K562 (cell line): Measurements from ENCODE around the gene TSGA10. TPM values are rescaled to one million over a fixed set of nuclear protein-coding genes. Genes with fewer than 3 reads are reported as not detected.

Experiments used
- ATF7 ChIP-seq: fragments of 450-650 bp; IDR thresholded peaks from 2 replicates; pipeline ENCODE4 v1.7.1; 2014; ENCODE audit warnings: mild to moderate bottlenecking, moderate library complexity
- BRCA1 ChIP-seq, 2 experiments: fragments of 450-650 bp in 1 of 2; sonication (generic) in 1 of 2; formaldehyde crosslinking in 1 of 2; IDR thresholded peaks; 2 replicates each; pipeline versions ENCODE4 v1.5.0 to v1.6.1; 2017 to 2020; ENCODE audit warnings: mild to moderate bottlenecking in 1 of 2, missing genetic modification reagents in 1 of 2
- FOSL1 ChIP-seq: fragments of 200-800 bp; sonication (Bioruptor generic); conservative IDR thresholded peaks from 2 replicates; pipeline ENCODE4 v1.6.1; 2016; ENCODE audit warnings: missing genetic modification characterization, missing compliant biosample characterization
- FOXJ2 ChIP-seq: fragments of 200-800 bp; sonication (Bioruptor generic); IDR thresholded peaks from 2 replicates; pipeline ENCODE4 v1.6.1; 2016; ENCODE audit warnings: missing genetic modification characterization, missing compliant biosample characterization
- FOXM1 ChIP-seq, 2 experiments: fragments of 450-650 bp in 1 of 2; sonication (generic) in 1 of 2; formaldehyde crosslinking in 1 of 2; IDR thresholded peaks; 2 replicates each; pipeline versions ENCODE4 v1.6.1 to v1.9.0; 2017 to 2022; ENCODE audit warnings: low read depth in 2 of 2, mild to moderate bottlenecking in 2 of 2, missing genetic modification reagents in 1 of 2, moderate library complexity in 1 of 2
- HMG20A ChIP-seq: fragments of 450-650 bp; formaldehyde crosslinking; conservative IDR thresholded peaks from 2 replicates; pipeline ENCODE4 v1.4.0; 2020; ENCODE audit warnings: mild to moderate bottlenecking, mixed read lengths
- MED1 ChIP-seq: sonication (generic); formaldehyde crosslinking; IDR thresholded peaks from 2 replicates; pipeline ENCODE4 v1.8.1; 2023; ENCODE audit warnings: missing genetic modification reagents, borderline replicate concordance
- PKNOX1 ChIP-seq: fragments of 450-650 bp; IDR thresholded peaks from 2 replicates; pipeline ENCODE4 v1.6.1; 2016
- ZBTB12 ChIP-seq: fragments of 250-450 bp; sonication (Bioruptor Pico); IDR thresholded peaks from 2 replicates; pipeline ENCODE4 v1.4.0; 2020
- ZBTB33 ChIP-seq: sonication (generic); formaldehyde crosslinking; IDR thresholded peaks from 2 replicates; pipeline ENCODE4 v1.8.1; 2023; ENCODE audit warnings: mild to moderate bottlenecking, missing genetic modification reagents
- ZNF12 ChIP-seq: sonication (generic); formaldehyde crosslinking; IDR thresholded peaks from 2 replicates; pipeline ENCODE4 v1.4.0; 2020; ENCODE audit warnings: mild to moderate bottlenecking, missing genetic modification reagents
- ZNF407 ChIP-seq: fragments of 450-650 bp; IDR thresholded peaks from 2 replicates; pipeline ENCODE4 v1.6.1; 2016; ENCODE audit warnings: low read depth
- polyA plus RNA-seq, 8 experiments: library from polyadenylated mRNA; depleted of rRNA in 4 of 8; stranded (reverse) in 5 of 8; unstranded in 3 of 8; fragments of >200 nt; fragmentation: Nextera tagmentation in 2 of 8; fragmentation: Illumina TruSeq in 1 of 8; extraction: Ambion mirVana in 2 of 8; extraction: Trizol in 1 of 8; gene quantifications; 2 replicates each; pipeline versions ENCODE4 v1.2.1 to v1.2.3, GENCODE V29; 2011 to 2014; ENCODE audit warnings: inconsistent platforms in 1 of 8, missing spikeins in 1 of 8
- total RNA-seq, 7 experiments: library from RNA; depleted of rRNA in 6 of 7; stranded (reverse); fragments of >200 nt in 6 of 7; fragmentation: Illumina TruSeq in 2 of 7; extraction: Trizol in 2 of 7; gene quantifications; 2 replicates each; pipeline versions ENCODE4 v1.2.1 to v1.2.3, GENCODE V29; 2011 to 2021; ENCODE audit warnings: low replicate concordance in 1 of 7

TSGA10 gene
- total and polyA plus RNA-seq, 9 of the 15 experiments (the other 6 are each of a cell fraction or from before 2014, with no cell fraction given) = 2.1 to 11.3 (median 3.2) TPM

- TF ChIP-seq ZNF407 (peak; percentile 77), PKNOX1 (no peak), BRCA1 (IDR thresholded peaks at IDR 0.05) (no peak), BRCA1 (CRISPR knock-in tag; IDR thresholded peaks at IDR 0.05) (no peak), ATF7 (peak; percentile 91), FOXM1 (IDR thresholded peaks at IDR 0.05; ENCODE audit: low read depth) (no peak), FOXM1 (CRISPR knock-in tag; IDR thresholded peaks at IDR 0.05; ENCODE audit: low read depth) (no peak), ZNF12 (CRISPR knock-in tag) (no peak), ZBTB12 (CRISPR knock-in tag) (no peak), FOSL1 (tag) (peak; percentile 60), FOXJ2 (tag) (no peak; the same call in none of the 2 replicates), MED1 (no peak), HMG20A (no peak), ZBTB33 (CRISPR knock-in tag) (no peak)
Observed at GRCh38 chr2:99154643-99155536, at the start of gene TSGA10, which contains the start of gene LIPT1 (continued).
